NCI-H1105 treated with DMSO at 0.1 percent for 48 hours (cell line): ENCODE results near the gene NPTX1.

Source experiments
- DNase-seq: peaks from one replicate; lab custom pipeline; 2025; lab: John Stamatoyannopoulos, UW

The NPTX1 gene

DNA sequence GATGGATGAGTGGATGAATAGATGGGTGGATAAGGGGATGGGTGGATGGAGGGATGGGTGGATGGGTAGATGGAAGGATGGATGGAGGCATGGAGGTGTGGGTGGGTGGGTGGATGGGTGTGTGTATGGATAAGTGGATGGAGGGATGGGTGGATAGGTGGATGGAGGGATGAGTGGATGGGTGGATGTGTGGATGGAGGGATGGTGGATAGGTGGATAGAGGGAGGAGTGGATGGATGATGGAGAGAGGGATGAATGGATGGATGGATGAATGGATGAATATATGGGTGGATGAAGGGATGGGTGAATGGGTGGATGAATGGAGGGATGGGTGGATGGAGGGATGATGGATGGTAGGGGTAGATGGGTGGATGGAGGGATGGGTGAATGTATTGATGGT lies 27.5 kb upstream of the NPTX1 start:
- DNase-seq, result no peak

DNA sequence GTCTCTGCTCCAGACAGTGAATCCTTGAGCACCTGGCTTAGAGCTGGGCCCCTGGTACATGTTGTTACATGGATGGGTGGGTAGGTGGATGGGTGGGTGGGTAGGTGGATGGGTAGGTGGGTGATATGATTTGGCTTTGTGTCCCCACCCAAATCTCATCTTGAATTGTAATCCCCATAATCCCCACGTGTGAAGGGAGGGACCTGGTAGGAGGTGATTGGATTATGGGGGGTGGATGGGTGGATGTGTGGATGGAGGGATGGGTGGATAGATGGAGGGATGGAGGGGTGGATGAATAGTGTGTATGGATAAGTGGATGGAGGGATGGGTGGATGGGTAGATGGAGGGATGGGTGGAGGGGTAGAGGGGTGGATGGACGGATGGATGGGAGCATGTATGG lies 26.6 kb upstream of the NPTX1 start:
- no peak for DNase-seq

DNA sequence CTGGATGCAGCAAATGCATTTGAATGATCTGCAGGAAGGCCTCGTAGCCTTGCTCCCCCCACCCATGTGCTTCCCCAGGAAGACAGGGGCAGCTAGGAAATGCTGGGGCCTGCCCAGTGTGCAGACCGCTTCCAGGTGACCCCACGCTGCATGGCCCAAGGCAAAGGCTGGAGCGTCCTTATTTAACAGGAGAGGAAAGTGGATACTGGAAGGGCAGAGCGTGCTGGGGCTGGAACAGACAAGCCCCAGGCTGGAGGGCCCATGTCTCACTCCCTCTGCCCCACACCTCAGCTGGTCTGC lies 26.1 kb upstream of the NPTX1 start:
- DNase-seq, result no peak

DNA sequence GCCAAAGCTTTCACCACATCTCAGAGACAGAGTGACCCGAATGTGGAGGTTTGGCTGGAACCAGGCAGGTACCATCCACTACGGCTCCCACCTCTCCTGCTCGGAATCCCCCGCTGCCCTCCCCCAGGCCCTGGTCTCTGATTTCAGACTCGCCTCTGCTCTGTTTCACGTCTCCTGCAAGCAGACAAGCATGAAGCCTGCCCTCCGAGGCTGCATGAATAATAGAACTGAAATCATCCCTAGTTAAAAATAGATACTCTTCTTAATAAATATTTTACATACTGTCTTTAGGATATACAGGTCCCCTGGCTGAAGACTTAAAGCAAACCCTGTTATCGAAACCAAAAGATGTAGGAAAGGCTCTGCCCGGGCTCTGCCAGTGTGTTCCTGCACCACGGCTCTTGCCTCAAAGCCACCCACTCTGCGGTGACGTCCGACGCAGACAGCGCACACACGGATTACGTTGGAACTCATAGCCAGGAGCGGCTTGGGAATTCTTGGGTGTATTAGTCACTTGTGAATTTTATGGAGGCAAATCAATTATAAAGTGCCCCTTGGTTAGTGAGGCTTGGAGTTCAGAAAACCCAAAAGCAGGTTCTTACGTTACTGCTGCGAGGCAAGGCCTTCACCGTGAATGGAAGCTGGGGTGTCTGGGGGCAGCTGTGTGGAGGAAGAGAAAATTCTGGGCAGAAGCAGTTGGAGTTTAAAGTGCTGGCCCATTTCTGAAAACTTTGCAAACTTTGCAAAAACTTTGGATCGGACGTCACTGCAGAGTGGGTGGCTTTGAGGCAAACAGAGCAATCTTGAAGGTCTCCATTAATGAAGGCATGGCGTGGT lies 25.6 kb upstream of the NPTX1 start:
- DNase-seq, result no peak

DNA sequence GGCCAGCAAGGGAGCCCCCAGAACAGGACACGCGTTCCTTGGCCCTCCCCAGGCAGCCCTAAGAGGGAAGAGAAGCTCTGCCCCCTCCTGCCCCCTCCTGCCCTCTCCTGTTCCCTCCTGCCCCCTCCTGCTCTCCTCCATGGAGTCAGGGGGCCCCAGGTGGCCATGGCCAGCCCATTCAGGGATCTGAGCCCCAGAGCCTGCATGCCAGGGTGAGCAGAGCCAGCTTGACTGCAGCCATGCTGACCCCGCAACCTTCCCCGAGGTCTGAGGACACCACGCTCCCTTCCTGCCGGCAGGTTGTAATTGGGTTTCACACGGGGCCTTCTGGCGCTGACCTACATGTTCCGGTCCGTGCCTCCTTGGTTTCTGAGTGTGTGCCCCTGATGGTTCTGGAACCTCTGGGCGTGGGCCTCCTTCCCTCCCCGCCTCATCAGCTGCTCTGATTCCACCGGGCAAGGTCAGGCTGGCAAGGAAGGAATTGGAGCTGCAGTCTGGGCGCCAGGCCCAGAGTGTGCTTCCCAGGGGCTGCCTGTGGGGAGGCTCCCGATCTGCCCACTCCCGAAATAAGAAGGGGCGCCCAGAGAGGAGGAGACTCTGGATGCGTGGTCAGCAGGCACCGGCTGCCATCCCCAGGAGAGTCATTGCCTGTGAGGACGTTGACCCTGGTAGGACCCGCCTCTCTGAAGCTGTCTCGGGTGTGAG lies 23.7 kb upstream of the NPTX1 start:
- DNase-seq, result no peak

DNA sequence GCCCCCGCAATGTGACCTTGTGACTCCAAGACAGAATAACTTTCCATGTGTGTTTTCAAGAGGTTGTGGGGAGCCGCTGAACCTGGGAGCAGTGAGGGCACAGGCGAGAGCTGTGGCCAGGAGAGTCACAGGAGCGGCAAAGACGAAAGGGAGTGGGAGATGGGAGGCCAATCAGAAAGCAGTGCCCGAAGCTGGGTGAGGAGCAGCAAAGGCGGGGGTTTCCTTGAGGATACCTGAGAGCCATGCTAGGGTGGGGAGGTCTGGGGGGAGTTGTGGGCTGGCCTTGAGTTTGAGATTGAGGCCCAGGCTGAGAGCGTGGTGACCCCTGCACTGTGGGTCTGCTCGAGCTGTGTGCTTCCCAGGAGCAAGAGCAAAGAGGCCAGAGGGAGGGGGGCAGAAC lies 23.2 kb upstream of the NPTX1 start:
- no peak for DNase-seq

DNA sequence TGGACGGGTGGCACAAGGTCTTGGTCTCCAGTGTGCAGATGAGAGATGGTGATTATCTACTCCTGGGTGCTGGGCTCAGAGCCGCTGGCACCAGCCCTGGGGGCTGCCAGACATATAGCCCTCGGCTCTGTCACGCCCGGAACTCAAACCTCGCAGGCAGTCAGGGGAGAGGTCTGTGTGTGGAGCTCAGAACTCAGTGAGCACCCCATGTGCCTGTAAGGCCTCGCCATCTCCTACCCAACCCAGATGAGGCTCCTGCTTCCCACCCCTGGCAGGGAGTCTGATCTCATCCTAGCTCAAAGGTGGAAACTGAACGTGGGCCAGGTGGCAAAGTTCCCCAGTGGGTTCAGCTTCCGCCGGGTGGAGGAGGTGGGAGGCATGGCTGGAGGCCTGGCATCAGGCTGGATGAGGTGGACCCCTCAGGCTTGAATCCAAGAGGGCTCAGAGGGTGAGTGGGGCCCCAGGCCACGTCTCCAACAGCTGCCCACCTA lies 22.6 kb upstream of the NPTX1 start:
- no peak for DNase-seq

DNA sequence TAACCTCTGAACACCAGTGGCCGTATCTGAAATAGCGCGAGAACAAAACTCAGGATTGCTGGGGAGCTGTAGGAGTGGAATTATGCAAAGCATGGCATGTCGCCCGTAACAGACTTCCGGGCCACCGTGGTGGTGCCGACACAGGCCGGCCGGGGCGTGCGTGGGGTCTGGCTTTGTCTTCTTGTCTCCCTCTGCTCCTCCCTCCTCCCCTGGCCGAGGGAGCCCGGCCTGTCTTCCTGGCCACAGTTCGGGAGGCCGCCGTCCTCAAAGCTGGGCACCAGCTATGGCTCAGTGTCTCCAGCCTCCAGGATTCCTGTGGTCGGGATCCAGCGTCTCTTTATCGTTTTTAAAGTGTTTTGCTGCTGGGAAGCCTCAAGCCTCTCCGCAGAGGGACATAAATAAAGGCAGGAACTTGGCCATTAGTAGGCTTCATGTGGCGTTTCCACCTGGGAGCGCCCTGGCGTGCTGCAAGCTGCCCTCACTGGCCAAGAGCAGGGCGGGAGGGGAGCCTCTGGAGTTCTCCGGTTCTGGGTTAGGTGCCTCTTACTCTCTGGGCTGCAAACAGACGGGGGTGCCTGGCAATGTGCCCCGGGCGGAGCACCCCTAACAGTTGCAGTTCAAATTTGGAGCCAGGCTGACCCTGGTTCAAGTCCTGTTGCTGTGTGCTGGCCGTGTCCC lies 22.0 kb upstream of the NPTX1 start:
- DNase-seq, result no peak

DNA sequence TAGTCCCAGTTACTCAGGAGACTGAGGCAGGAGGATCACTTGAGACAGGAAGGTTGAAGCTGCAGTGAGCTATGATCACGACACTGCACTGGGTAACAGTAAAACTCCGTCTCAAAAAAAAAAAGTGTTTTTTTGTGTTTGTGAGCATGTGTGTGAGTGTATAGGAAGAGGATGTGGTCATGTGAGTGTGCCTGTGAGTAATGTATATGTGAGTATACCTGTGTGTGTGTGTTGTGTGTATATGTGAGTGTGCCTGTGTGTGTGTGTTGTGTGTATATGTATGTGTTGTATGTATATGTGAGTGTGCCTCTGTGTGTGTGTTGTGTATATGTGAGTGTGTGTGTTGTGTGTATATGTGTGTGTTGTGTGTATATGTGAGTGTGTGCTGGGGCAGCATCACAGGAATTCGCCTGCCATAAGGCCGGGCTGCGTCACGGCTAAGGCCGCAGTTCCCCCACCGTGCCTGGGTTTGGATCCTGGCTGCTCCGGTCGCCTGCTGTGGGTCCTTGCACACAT lies 21.4 kb upstream of the NPTX1 start:
- no peak for DNase-seq

DNA sequence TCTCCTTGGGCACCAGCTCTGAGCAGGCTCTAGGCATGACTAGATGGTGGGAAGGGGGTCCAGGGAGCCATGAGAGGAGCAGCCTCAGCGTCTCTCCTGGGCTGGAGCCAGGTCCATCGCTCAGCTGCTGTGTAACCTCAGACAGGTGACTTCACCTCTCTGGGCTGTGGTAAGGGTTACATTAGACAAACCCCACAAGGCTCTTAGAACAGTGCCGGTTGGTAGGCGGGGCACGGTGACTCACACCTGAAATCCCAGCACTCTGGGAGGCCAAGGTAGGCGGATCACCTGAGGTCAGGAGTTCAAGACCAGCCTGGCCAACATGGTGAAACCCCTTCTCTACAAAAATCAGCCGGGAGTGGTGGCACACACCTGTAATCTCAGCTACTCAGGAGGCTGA lies 18.1 kb upstream of the NPTX1 start:
- DNase-seq, result no peak

DNA sequence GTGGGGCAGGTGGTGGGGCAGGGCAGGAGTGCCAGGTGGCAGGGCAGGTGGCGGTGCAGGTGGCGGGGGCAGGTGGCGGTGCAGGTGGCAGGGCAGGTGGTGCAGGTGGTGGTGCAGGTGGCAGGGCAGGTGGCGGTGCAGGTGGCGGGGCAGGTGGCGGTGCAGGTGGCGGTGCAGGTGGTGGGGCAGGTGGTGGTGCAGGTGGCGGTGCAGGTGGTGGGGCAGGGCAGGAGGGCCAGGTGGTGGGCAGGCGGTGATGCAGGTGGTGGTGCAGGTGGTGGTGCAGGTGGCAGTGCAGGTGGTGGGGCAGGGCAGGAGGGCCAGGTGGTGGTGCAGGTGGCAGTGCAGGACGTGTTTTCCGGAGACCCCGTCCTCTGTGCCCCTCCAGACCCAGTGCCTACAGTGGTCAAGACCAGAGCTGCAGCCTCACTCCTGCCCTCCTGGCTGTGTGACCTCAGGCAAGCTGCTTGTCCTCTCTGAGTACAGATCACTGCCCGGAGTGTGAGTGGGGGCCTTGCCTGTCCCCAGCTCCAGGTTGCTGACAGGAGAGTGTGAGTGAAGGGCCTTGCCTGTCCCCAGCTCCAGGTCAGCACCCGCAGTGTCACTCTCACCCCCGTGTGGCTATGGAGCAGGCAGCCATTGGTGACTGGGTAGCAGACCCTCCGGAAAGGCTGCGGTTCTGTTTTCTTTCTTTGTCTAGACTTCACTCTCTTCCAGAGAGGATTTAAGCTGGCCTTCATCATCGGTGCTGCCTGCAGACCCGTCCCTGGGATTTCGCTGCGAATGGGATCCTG lies 16.1 kb upstream of the NPTX1 start:
- DNase-seq, result peak; percentile 61

DNA sequence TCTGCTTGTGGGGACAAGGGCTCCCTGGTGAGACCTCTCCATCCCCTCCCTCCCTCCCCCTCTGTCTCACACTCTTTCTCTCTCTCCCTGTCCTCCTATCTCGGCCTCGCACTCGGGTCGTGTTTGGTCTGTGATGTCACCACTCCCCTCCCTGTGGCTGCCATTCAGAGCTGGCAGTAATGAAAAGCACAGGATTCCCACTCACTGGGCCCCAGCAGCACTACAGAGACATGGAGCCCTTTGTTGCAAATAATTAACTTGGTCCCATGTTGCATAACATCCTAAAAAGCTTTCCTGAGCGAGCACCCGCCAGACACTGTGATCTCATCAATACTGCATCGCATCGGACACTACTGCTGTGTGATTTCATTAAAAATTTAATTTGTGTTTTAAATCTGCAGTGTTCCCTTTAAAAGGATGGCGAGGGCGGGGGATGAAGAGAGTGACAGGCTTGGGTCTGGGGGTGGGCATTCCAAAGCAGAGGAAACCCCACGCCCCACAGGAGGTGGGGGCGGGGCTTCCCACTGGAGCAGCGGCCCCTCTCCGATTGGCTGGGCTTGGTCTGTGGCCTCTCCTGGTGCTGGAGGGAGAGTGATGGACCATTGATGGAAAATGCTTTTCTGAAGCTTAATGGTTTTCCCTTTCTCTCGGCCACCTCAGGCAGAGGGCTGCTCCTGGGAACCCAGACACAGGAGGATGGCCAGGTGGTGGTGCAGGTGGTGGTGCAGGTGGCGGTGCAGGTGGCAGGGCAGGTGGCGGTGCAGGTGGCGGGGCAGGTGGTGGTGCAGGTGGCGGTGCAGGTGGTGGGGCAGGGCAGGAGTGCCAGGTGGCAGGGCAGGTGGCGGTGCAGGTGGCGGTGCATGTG lies 15.3 kb upstream of the NPTX1 start:
- DNase-seq, result no peak

DNA sequence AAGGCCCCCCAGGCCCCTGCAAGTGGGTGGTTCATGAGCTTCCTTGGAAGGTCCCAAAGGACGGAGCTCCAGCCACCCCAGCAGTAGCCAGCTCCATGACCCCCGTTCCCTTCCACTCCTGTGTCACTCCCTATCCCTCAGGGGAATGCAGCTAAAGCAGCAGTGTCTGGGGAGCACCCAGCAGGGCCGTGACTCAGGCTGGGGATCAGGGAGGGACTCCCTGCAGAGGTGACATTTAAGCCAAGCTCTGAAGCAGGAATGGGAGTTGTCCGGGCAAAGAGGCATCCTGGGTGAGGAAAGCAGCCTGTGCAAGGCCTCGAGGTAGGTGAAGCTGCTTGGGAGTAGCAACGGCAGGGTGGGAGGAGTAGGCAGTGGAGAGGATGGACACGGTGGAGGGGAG lies 11.1 kb upstream of the NPTX1 start:
- no peak for DNase-seq

DNA sequence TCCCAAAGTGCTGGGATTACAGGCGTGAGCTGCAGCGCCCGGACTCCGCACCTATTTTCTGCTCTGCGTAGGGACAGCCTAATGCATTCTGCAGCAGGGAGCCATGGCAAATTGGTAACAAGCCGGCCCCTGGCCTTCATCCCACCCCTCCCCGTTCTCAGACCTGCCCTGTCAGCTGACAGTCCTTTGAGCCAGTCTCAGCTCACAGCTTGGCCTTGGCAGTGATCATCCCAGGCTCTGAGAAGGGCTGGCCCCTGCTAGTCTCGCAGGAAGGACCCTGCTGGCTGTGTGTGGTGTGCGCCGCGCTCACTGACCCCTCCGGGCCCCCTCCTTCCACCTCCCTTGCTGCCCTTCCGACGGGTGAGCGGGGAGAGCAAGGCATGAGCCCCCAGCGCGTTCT lies 10.3 kb upstream of the NPTX1 start:
- no peak for DNase-seq

DNA sequence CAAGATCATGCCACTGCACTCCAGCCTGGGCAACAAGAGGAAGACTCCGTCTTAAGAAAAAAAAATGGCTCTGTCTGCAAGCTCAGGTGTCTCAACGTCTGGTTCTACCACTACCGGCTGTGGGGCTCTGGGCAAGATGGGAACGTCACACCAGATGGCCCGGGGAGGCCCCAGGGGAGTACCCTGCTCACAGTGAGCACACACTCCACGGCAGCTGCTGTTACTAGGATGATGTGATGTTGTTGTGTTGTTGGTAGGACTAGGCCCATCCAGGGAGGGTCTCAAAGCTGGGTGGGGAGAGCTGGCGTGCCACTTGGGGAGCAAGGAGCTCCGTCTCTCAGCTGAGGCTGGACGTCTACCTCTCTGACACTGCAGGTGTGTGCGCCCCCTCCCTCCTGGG lies 9.4 kb upstream of the NPTX1 start:
- no peak for DNase-seq

DNA sequence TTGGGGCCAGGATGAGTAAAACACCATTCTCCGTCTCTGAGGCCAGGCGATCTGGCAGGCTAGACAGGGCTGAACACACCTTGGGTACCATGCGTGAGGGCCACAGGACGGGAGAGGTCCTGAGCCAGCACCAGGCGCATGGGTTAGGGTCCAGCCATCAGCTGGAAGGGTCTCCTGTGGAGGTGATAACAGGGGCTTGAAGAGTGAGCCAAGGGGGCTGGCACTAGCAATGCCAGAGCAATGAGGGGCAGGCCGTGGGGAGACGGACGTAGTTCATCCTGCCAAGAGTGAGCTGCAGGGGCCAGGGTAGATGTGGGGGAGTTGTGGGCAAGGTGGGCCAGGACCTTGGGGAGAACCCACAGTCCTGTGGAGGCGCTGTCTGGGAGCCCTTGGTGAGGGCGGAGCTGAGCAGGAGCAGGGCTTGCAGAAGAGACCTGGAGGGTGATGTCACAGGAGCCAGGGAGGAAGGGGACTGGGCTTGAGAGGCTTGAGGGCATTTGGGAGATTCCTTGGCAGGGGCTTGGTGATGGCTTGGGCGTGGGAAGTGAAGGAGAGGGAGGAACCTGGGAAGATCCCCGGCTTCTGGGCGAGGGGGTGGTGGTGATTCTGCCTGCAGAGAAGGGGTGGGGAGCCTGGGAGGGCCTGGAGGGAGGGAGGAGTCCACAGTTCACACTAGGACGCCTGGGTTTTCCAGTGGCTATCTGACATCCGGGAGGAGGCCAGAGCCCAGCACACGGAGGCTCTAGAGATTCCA lies 6.3 kb upstream of the NPTX1 start:
- DNase-seq, result no peak

DNA sequence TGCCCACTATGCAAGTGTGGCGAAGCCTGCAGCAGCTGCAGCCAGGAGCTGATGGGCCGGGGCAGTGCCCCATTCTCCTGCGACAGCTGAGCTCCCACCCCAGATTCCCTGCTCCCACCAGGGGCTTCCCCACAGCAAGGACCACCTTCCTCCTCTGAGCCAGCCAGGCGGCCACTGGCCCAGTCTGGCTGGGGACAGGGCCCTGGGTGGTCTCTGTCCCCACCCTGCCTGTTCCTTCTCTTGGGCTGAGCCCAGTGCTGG lies 5.6 kb upstream of the NPTX1 start:
- no peak for DNase-seq

DNA sequence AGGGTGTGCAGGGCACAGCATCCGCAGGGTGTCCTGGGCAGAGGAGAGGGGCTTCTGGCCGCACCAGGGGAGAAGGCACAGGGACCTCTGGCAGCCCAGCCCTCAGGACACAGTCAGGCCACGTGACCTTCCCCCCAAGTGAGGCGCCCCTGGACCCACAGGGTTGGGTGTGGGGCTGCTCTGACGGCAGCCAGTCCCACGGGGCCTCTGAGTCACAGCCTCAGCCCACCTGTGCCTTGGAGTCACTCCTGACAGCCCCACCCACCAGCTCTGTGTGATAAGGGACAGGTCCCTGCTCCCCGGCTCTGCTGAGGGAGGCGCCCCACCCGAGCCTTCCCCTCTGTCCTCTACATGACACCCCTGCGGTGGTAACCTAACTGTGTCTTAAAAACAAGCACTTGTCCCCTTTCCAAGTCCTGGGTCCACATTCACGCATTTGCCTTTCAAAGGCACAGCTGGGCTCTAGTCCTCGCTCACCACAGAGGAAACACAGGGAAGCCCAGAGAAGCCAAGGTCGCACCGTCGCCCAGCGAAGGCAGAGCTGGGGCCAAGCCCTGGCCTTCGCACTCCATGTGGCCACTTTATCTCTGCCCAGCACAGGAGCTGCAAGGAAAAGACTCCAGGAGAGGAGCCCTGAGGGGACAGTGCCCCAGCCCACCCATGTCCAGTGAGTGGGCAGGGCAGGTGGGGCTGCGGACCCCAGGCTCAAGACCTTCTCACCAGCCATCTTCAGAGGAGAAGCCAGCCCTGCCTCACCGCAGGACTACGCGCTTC lies 5.1 kb upstream of the NPTX1 start:
- DNase-seq, result no peak

DNA sequence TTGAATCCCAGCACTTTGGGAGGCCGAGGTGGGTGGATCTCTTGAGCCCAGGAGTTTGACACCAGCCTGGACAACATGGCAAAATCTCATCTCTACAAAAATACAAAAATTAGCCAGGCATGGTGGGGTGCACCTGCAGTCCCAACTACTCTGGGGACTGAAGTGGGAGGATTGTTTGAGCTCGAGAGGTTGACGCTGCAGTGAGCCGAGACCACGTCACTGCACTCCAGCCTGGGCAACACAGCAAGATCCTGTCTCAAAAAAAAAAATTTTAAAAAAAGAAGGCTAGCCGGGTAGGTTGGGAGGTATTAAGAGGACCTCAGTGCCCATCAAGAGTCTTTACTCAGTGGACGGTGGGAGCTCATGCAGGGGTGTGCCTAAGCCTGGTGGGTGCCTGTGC lies 3.8 kb upstream of the NPTX1 start:
- DNase-seq, result no peak

DNA sequence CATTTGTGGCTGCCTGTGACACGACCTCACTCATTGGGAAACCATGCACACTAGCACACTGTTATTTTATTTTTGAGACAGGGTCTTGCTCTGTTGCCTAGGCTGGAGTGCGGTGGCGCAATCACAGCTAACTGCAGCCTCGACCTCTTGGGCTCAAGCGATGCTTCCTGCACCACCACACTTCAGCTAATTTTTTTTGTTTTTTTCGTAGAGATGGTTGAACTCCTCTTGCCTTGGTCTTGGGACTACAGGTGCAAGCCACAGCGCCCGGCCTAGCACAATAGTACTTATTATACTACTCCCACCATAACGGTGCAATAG lies 2.8 kb upstream of the NPTX1 start:
- no peak for DNase-seq
